ENCODE measurements around the gene SLC30A4.

Gene SLC30A4, protein sequence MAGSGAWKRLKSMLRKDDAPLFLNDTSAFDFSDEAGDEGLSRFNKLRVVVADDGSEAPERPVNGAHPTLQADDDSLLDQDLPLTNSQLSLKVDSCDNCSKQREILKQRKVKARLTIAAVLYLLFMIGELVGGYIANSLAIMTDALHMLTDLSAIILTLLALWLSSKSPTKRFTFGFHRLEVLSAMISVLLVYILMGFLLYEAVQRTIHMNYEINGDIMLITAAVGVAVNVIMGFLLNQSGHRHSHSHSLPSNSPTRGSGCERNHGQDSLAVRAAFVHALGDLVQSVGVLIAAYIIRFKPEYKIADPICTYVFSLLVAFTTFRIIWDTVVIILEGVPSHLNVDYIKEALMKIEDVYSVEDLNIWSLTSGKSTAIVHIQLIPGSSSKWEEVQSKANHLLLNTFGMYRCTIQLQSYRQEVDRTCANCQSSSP

DNA sequence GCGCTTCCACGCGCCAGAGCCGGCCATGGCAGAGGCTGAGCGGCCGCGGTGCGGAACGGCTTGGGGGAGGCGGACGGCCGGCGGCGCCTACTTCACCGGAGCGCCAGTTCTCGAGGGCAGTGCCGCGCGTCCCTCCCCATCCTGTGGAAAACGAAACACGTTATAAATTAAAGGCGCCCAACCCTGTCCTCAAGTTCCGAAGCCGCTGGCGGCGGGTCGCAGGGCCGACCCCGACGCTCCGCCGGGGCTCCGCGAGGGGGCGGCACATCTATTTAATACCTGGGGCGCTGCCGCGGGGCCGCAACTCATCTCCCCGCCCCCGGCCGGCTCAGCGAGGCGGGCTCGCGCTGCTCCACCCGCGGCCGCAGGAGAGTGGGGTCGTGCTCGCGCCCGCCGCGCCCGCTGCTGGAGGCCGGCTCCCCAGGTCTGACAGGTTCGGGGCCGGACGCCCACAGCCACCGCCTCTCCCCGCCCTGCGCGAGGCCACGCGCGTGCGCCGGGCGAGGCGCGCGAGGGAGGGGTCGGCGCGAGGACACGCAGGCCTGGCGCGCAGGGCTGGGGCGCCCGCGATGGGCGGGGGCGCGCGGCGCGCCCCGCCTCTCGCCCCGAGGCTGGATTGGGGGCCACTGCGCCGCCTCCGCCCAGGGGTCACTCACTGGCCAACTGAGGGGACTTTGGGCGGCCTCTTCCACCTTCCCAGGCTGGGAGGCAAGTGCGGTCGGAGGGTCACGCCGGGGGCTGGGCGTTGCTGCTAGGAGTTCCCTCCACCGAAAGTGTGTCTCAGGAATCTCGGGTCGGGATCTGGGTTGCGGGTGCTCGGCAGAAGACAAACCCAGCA is at the start of gene SLC30A4:
Gene SLC30A4 (minus strand): TSS at position 428 of the 838 bp plus-strand sequence. CDS start 401 bp downstream, at position 27.
- Histone ChIP-seq H3K36me3 (no peaks in the 10 kb centered on the region), H3K4me3 (ENCODE audit: low read depth in 1 of 2, low read length in 1 of 2) (peak within 1 kb of the TSS; percentile 47 to 62), H3K27me3 (peaks cover 98% of the 10 kb centered on the region), H3K27ac (no peak within 1 kb of the TSS), H3K9me3 (no peaks in the 10 kb centered on the region), H3K4me1 (ENCODE audit: control insufficient read depth in 1 of 2, insufficient read depth in 1 of 2, low read depth in 1 of 2, low read length in 1 of 2) (peaks cover 9 to 18% of the 10 kb centered on the region in 2 experiments)
- TF ChIP-seq, protein P1, sequence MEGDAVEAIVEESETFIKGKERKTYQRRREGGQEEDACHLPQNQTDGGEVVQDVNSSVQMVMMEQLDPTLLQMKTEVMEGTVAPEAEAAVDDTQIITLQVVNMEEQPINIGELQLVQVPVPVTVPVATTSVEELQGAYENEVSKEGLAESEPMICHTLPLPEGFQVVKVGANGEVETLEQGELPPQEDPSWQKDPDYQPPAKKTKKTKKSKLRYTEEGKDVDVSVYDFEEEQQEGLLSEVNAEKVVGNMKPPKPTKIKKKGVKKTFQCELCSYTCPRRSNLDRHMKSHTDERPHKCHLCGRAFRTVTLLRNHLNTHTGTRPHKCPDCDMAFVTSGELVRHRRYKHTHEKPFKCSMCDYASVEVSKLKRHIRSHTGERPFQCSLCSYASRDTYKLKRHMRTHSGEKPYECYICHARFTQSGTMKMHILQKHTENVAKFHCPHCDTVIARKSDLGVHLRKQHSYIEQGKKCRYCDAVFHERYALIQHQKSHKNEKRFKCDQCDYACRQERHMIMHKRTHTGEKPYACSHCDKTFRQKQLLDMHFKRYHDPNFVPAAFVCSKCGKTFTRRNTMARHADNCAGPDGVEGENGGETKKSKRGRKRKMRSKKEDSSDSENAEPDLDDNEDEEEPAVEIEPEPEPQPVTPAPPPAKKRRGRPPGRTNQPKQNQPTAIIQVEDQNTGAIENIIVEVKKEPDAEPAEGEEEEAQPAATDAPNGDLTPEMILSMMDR (IDR thresholded peaks at IDR 0.05), result no peak

DNA sequence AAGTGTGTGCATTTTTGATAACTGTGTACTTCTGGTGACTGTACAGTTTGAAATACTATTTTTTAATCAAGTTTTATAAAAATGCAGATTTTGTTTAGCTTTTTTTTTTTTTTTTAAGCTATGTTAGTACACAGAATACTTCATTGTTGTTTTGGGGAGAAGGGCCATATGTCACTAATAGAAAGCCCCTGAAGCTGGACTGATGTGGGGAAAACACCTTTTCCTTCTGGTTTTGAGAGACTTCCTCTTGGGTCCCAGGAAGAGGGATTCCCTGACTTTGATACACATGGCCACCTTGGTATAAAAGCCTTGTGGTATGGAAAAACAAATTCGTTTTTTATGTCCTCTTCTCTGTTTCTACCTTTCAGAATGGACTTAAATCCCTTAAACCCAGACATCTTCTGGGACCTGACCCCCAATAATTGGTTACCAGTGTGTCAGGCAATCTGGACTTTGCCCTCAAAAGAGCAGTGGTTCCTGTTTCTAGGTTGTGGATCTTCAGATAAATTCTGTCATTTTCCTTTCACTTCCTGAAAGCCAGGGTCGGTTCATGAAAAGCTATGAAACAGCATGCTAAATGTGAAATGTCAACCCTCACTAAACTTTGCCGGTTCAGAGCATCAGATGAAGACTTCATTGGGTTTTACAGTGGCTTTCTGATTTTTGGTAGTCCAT is 33.5 kb upstream of the SLC30A4 start:
- TF ChIP-seq, protein P1 (IDR thresholded peaks at IDR 0.05), result no peak
- Histone ChIP-seq H3K4me1 (ENCODE audit: control insufficient read depth in 1 of 2, insufficient read depth in 1 of 2, low read depth in 1 of 2, low read length in 1 of 2) (no peaks in the 10 kb centered on the region), H3K9me3 (no peaks in the 10 kb centered on the region), H3K4me3 (ENCODE audit: low read depth in 1 of 2, low read length in 1 of 2) (no peak overlapping the region), H3K36me3 (no peaks in the 10 kb centered on the region), H3K27ac (no peak overlapping the region), H3K27me3 (peaks cover 73% of the 10 kb centered on the region)

DNA sequence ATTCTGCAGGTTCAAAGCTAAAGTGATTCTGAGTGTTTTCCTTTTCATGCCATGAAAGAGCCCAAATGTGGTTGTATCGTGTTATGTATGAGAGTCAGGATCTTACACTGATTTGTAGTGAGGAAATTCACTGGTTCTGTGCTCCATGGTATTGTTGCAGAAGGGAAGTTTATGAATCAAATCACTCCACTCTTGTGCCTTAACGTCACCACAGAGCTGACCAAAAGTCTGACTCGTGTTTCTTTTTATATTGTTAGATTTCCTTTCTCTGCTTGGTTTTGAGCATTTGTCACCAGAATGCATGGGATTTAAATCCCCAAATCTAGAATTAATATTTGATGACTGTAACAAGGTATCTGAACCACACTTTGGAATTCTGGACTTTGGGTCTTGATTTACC is 29.1 kb upstream of the SLC30A4 start:
- TF ChIP-seq, protein P1 (IDR thresholded peaks at IDR 0.05), result no peak

DNA sequence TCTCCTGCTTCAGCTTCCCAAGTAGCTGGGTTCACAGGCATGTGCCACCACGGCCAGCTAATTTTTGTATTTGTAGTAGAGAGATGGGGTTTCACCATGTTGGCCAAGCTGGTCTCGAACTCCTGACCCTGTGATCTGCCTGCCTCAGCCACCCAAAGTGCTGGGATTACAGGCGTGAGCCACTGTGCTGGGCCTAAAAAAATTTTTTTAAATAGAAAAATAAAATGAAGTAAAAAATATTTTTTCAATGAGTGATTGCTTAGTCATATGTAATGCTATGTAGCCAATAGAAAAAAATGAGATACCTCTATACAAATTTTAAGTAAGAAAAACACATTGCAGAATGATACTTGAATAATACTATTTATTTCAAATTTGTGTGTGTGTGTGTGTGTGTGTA is 27.9 kb upstream of the SLC30A4 start:
- H3K27ac ChIP-seq, result no peak overlapping the region
- H3K36me3 ChIP-seq, result no peaks in the 10 kb centered on the region
- TF ChIP-seq, protein P1 (IDR thresholded peaks at IDR 0.05), result no peak
- H3K4me1 ChIP-seq (ENCODE audit: control insufficient read depth in 1 of 2, insufficient read depth in 1 of 2, low read depth in 1 of 2, low read length in 1 of 2), result no peaks in the 10 kb centered on the region
- H3K9me3 ChIP-seq, result no peaks in the 10 kb centered on the region
- H3K27me3 ChIP-seq, result peaks cover 62% of the 10 kb centered on the region
- H3K4me3 ChIP-seq (ENCODE audit: low read depth in 1 of 2, low read length in 1 of 2), result no peak overlapping the region

More for the DNA sequence above, 29.1 kb upstream of the SLC30A4 start:
- H3K27me3 ChIP-seq, result peaks cover 74% of the 10 kb centered on the region
- no peaks in the 10 kb centered on the region for H3K9me3 ChIP-seq
- H3K36me3 ChIP-seq, result no peaks in the 10 kb centered on the region
- no peak overlapping the region for H3K4me3 ChIP-seq (ENCODE audit: low read depth in 1 of 2, low read length in 1 of 2)
- H3K4me1 ChIP-seq (ENCODE audit: control insufficient read depth in 1 of 2, insufficient read depth in 1 of 2, low read depth in 1 of 2, low read length in 1 of 2), result no peaks in the 10 kb centered on the region
- no peak overlapping the region for H3K27ac ChIP-seq

DNA sequence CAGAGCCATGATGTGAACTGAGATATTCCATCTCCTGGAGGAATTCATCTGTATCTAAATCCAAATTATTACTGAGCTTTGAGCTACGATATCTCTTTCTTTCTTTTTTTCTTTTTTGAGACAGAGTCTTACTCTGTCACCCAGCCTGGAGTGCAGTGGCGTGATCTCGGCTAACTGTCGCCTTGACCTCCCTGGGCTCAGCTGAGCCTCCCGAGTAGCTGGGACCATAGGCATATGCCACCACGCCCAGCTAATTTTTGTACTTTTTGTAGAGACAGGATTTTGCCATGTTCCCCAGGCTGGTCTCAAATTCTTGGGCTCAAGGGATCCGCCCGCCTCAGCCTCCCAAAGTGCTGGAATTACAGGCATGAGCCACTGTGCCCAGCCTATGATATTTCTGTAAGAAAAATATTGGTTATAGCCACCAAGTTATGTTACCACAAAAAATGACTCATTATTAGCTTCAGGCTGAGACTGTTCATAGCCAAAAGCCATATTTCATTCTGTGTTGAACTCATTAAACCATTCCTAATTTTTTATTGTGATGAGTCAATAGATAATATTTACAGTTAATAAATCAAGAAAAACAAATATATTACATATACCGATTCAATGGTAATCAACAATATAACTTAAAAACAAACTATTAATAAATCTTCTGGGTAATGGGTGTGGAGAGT is 27.1 kb upstream of the SLC30A4 start:
- no peaks in the 10 kb centered on the region for H3K4me1 ChIP-seq (ENCODE audit: control insufficient read depth in 1 of 2, insufficient read depth in 1 of 2, low read depth in 1 of 2, low read length in 1 of 2)
- peaks cover 56% of the 10 kb centered on the region for H3K27me3 ChIP-seq
- no peak overlapping the region for H3K27ac ChIP-seq
- no peaks in the 10 kb centered on the region for H3K9me3 ChIP-seq
- H3K4me3 ChIP-seq (ENCODE audit: low read depth in 1 of 2, low read length in 1 of 2), result no peak overlapping the region
- TF ChIP-seq, protein P1 (IDR thresholded peaks at IDR 0.05), result no peak
- no peaks in the 10 kb centered on the region for H3K36me3 ChIP-seq
